ENCODE data around the gene CARNS1. TPM values are rescaled to one million over a fixed set of nuclear protein-coding genes. Genes with fewer than 3 reads are reported as not detected.

The CARNS1 gene
- total and polyA plus RNA-seq, 2 of the 13 experiments (the other 11 are each of a cell fraction or from before 2014, with no cell fraction given): not detected

DNA sequence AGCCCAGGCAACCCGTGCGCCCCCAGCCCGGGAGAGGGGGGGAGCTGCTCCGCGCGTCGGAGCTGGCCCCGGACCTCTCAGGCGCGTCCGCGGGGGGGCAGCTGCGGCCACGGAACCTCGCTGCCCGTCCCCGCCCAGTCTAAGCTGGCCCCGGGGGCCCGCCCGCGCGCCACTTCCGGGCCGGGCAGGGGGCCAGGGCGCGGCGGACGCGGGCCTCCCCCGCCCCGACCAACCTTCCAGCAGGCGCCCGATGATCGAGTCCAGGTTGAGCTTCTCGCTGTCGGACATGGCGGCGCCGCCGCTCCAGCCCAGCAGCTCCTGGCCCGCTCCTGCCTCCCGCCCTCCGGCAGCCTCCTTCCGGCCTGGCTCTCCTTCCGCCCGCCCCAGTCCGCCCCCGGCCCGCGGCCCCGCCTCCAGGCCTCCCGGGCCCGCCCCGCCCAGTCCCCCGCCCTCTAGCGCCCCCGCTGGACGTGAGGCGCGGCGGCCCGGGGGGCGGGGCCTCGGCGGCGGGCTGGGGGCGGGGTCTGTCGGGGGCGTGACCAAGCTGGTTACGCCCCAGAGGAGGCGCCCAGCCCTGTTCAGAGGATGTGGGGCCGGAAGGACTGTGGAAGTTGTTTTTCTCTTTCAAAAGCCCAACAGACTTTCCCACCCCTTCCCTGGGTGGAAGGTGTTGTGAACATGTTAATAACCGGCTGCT is 13.8 kb upstream of the CARNS1 start, which contains the start of gene PPP1CA (continued):
- no peak for TF ChIP-seq ZNF562 (CRISPR knock-in tag; IDR thresholded peaks at IDR 0.05; ENCODE audit: borderline replicate concordance)
- no peak for TF ChIP-seq MEIS2 (CRISPR knock-in tag; IDR thresholded peaks at IDR 0.05)
- TF ChIP-seq ZMYM2 (CRISPR knock-in tag; IDR thresholded peaks at IDR 0.05): no peak
- TF ChIP-seq, protein P1, sequence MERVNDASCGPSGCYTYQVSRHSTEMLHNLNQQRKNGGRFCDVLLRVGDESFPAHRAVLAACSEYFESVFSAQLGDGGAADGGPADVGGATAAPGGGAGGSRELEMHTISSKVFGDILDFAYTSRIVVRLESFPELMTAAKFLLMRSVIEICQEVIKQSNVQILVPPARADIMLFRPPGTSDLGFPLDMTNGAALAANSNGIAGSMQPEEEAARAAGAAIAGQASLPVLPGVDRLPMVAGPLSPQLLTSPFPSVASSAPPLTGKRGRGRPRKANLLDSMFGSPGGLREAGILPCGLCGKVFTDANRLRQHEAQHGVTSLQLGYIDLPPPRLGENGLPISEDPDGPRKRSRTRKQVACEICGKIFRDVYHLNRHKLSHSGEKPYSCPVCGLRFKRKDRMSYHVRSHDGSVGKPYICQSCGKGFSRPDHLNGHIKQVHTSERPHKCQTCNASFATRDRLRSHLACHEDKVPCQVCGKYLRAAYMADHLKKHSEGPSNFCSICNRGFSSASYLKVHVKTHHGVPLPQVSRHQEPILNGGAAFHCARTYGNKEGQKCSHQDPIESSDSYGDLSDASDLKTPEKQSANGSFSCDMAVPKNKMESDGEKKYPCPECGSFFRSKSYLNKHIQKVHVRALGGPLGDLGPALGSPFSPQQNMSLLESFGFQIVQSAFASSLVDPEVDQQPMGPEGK (CRISPR knock-in tag; IDR thresholded peaks at IDR 0.05): peak; percentile 88
- TF ChIP-seq, protein P2, sequence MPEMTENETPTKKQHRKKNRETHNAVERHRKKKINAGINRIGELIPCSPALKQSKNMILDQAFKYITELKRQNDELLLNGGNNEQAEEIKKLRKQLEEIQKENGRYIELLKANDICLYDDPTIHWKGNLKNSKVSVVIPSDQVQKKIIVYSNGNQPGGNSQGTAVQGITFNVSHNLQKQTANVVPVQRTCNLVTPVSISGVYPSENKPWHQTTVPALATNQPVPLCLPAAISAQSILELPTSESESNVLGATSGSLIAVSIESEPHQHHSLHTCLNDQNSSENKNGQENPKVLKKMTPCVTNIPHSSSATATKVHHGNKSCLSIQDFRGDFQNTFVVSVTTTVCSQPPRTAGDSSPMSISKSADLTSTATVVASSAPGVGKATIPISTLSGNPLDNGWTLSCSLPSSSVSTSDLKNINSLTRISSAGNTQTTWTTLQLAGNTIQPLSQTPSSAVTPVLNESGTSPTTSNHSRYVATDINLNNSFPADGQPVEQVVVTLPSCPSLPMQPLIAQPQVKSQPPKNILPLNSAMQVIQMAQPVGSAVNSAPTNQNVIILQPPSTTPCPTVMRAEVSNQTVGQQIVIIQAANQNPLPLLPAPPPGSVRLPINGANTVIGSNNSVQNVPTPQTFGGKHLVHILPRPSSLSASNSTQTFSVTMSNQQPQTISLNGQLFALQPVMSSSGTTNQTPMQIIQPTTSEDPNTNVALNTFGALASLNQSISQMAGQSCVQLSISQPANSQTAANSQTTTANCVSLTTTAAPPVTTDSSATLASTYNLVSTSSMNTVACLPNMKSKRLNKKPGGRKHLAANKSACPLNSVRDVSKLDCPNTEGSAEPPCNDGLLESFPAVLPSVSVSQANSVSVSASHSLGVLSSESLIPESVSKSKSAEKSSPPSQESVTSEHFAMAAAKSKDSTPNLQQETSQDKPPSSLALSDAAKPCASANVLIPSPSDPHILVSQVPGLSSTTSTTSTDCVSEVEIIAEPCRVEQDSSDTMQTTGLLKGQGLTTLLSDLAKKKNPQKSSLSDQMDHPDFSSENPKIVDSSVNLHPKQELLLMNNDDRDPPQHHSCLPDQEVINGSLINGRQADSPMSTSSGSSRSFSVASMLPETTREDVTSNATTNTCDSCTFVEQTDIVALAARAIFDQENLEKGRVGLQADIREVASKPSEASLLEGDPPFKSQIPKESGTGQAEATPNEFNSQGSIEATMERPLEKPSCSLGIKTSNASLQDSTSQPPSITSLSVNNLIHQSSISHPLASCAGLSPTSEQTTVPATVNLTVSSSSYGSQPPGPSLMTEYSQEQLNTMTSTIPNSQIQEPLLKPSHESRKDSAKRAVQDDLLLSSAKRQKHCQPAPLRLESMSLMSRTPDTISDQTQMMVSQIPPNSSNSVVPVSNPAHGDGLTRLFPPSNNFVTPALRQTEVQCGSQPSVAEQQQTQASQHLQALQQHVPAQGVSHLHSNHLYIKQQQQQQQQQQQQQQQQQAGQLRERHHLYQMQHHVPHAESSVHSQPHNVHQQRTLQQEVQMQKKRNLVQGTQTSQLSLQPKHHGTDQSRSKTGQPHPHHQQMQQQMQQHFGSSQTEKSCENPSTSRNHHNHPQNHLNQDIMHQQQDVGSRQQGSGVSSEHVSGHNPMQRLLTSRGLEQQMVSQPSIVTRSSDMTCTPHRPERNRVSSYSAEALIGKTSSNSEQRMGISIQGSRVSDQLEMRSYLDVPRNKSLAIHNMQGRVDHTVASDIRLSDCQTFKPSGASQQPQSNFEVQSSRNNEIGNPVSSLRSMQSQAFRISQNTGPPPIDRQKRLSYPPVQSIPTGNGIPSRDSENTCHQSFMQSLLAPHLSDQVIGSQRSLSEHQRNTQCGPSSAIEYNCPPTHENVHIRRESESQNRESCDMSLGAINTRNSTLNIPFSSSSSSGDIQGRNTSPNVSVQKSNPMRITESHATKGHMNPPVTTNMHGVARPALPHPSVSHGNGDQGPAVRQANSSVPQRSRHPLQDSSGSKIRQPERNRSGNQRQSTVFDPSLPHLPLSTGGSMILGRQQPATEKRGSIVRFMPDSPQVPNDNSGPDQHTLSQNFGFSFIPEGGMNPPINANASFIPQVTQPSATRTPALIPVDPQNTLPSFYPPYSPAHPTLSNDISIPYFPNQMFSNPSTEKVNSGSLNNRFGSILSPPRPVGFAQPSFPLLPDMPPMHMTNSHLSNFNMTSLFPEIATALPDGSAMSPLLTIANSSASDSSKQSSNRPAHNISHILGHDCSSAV (CRISPR knock-in tag; IDR thresholded peaks at IDR 0.05; ENCODE audit: borderline replicate concordance): no peak
- TF ChIP-seq ZNF646 (CRISPR knock-in tag; IDR thresholded peaks at IDR 0.05): no peak
- TF ChIP-seq, protein P3, sequence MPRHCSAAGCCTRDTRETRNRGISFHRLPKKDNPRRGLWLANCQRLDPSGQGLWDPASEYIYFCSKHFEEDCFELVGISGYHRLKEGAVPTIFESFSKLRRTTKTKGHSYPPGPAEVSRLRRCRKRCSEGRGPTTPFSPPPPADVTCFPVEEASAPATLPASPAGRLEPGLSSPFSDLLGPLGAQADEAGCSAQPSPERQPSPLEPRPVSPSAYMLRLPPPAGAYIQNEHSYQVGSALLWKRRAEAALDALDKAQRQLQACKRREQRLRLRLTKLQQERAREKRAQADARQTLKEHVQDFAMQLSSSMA (CRISPR knock-in tag; IDR thresholded peaks at IDR 0.05): 0 out of 2 replicates have a peak, but pooled peaks have one; percentile 31
- peak; percentile 81 for TF ChIP-seq ZFY (CRISPR knock-in tag; IDR thresholded peaks at IDR 0.05)
- TF ChIP-seq ZNF282 (IDR thresholded peaks at IDR 0.05; ENCODE audit: partially characterized antibody): no peak
